Tibial nerve (tissue), 4 donors: ENCODE data around the gene PARP12. TPM values are rescaled to one million over a fixed set of nuclear protein-coding genes. Genes with fewer than 3 reads are reported as not detected.

Source experiments
- DNase-seq, 2 donors: peaks; one replicate each; pipeline ENCODE4 v3.0.0-alpha.2; 2019; ENCODE audit warnings: low spot score in 2 of 2
- H3K27ac ChIP-seq, 4 donors: fragments of 200-600 bp; sonication (generic) in 3 of 4; one replicate each; pipeline ENCODE4 v1.5.1; 2017 to 2019; ENCODE audit warnings: mild to moderate bottlenecking in 1 of 4
- H3K27me3 ChIP-seq, 2 donors: fragments of 200-600 bp; sonication (generic) in 1 of 2; one replicate each; pipeline versions ENCODE4 v1.5.1 to v1.6.0; 2017 to 2019
- H3K36me3 ChIP-seq, 3 donors: fragments of 200-600 bp; sonication (generic); one replicate each; pipeline ENCODE4 v1.5.1; 2018 to 2019
- H3K4me1 ChIP-seq, 4 donors: fragments of 200-600 bp; sonication (generic) in 3 of 4; one replicate each; pipeline ENCODE4 v1.5.1; 2017 to 2019
- H3K4me3 ChIP-seq, 4 donors: fragments of 200-600 bp; sonication (generic) in 3 of 4; one replicate each; pipeline ENCODE4 v1.5.1; 2017 to 2019; ENCODE audit warnings: mild to moderate bottlenecking in 1 of 4, moderate library complexity in 1 of 4
- H3K9me3 ChIP-seq, 4 donors: fragments of 200-600 bp; sonication (generic) in 3 of 4; one replicate each; pipeline ENCODE4 v1.5.1; 2017 to 2019
- CTCF ChIP-seq, 5 experiments: fragments of 200-600 bp in 3 of 5; fragments of 450-650 bp in 2 of 5; sonication (generic) in 3 of 5; IDR thresholded peaks; one replicate each; pipeline ENCODE4 v1.5.1; 2016 to 2019; ENCODE audit warnings: antibody characterized with exemption in 5 of 5, mild to moderate bottlenecking in 3 of 5, moderate library complexity in 2 of 5
- EP300 ChIP-seq, 2 donors: sonication (generic); formaldehyde crosslinking; IDR thresholded peaks; one replicate each; pipeline ENCODE4 v1.6.1; 2017; ENCODE audit warnings: antibody characterized with exemption in 2 of 2, mild to moderate bottlenecking in 1 of 2
- POLR2A ChIP-seq, 2 donors: fragments of 450-650 bp; IDR thresholded peaks; one replicate each; pipeline ENCODE4 v1.6.1; 2017; ENCODE audit warnings: antibody characterized with exemption in 2 of 2, mild to moderate bottlenecking in 2 of 2, moderate library complexity in 2 of 2
- WGBS, 2 donors: methylation state at CpG; one replicate each; pipeline ENCODE4 v1.1.5; 2018; 5-methylcytosine and 5-hydroxymethylcytosine counted together
- total RNA-seq, 4 donors: library from RNA; depleted of rRNA; stranded (reverse); fragments of >200 nt; gene quantifications; one replicate each; pipeline ENCODE4 v1.1.0, GENCODE V29; 2016

The PARP12 gene
- total RNA-seq, 4 donors from 2014 or later, result 40.0 to 54.2 (median 44.2) TPM

GRCh38 chr7:140033779-140034363, 28.9 kb downstream of the PARP12 start:
- Histone ChIP-seq H3K36me3 (peaks cover 0 to 79% (median 0%) of the 10 kb centered on the region in 3 donors), H3K27ac (no peak overlapping the region), H3K4me1 (peaks cover 0 to 8% (median 2%) of the 10 kb centered on the region in 4 donors), H3K27me3 (no peaks in the 10 kb centered on the region), H3K9me3 (no peaks in the 10 kb centered on the region), H3K4me3 (no peak overlapping the region)
- DNase-seq, result no peak
- 87 to 94% methylated on average over 14 of the region's 14 CpGs for WGBS, 2 donors
- TF ChIP-seq EP300 (IDR thresholded peaks at IDR 0.05), result no peak
- no peak for TF ChIP-seq CTCF (IDR thresholded peaks at IDR 0.05)
- no peak for TF ChIP-seq POLR2A (IDR thresholded peaks at IDR 0.05)

GRCh38 chr7:140033036-140033435, 29.7 kb downstream of the PARP12 start:
- TF ChIP-seq POLR2A (IDR thresholded peaks at IDR 0.05) (no peak), CTCF (IDR thresholded peaks at IDR 0.05) (no peak), EP300 (IDR thresholded peaks at IDR 0.05) (no peak)
- H3K9me3 ChIP-seq, result no peaks in the 10 kb centered on the region
- no peak for DNase-seq
- H3K27ac ChIP-seq, result no peak overlapping the region
- peaks cover 0 to 76% (median 0%) of the 10 kb centered on the region in 3 donors for H3K36me3 ChIP-seq
- peaks cover 0 to 8% (median 2%) of the 10 kb centered on the region in 4 donors for H3K4me1 ChIP-seq
- H3K4me3 ChIP-seq, result no peak overlapping the region
- no peaks in the 10 kb centered on the region for H3K27me3 ChIP-seq
- WGBS, 2 donors, result 90 to 92% methylated on average over 8 of the region's 8 CpGs

- peaks cover 0 to 8% (median 2%) of the 10 kb centered on the region in 4 donors for H3K4me1 ChIP-seq
- H3K9me3 ChIP-seq, result no peaks in the 10 kb centered on the region
- H3K27me3 ChIP-seq, result no peaks in the 10 kb centered on the region
- 76 to 77% methylated on average over 1 of the region's 1 CpG for WGBS, 2 donors
- TF ChIP-seq EP300 (IDR thresholded peaks at IDR 0.05), result no peak
- no peak overlapping the region for H3K4me3 ChIP-seq
- peaks cover 0 to 74% (median 3%) of the 10 kb centered on the region in 3 donors for H3K36me3 ChIP-seq
- H3K27ac ChIP-seq, result no peak overlapping the region
- peak in 1 of 2 donors; percentile 38 for DNase-seq
These were observed 31.4 kb downstream of the PARP12 start for GRCh38 chr7:140031364-140031763.

- Histone ChIP-seq H3K27me3 (no peaks in the 10 kb centered on the region), H3K4me3 (no peak overlapping the region), H3K36me3 (peaks cover 0 to 81% (median 4%) of the 10 kb centered on the region in 3 donors), H3K4me1 (peaks cover 0 to 5% (median 0%) of the 10 kb centered on the region in 4 donors), H3K9me3 (no peaks in the 10 kb centered on the region), H3K27ac (no peak overlapping the region)
- DNase-seq, result no peak
- WGBS, 2 donors, result 78 to 82% methylated on average over 1 of the region's 1 CpG
- no peak for TF ChIP-seq POLR2A (IDR thresholded peaks at IDR 0.05)
These were observed 33.7 kb downstream of the PARP12 start for GRCh38 chr7:140029072-140029471.

GRCh38 chr7:140028311-140028710, 34.4 kb downstream of the PARP12 start:
- TF ChIP-seq EP300 (IDR thresholded peaks at IDR 0.05) (no peak), CTCF (IDR thresholded peaks at IDR 0.05) (no peak), POLR2A (IDR thresholded peaks at IDR 0.05) (no peak)
- Histone ChIP-seq H3K27ac (no peak overlapping the region), H3K4me1 (peaks cover 0 to 5% (median 0%) of the 10 kb centered on the region in 4 donors), H3K27me3 (no peaks in the 10 kb centered on the region), H3K9me3 (no peaks in the 10 kb centered on the region), H3K36me3 (peaks cover 0 to 81% (median 4%) of the 10 kb centered on the region in 3 donors), H3K4me3 (no peak overlapping the region)
- WGBS, 2 donors, result 89% methylated on average over 4 of the region's 4 CpGs
- no peak for DNase-seq

- Histone ChIP-seq H3K27ac (no peak overlapping the region), H3K4me1 (peaks cover 0 to 5% (median 0%) of the 10 kb centered on the region in 4 donors), H3K9me3 (no peaks in the 10 kb centered on the region), H3K36me3 (peaks cover 0 to 81% (median 4%) of the 10 kb centered on the region in 3 donors), H3K27me3 (no peaks in the 10 kb centered on the region), H3K4me3 (no peak overlapping the region)
- WGBS, 2 donors, result 78 to 80% methylated on average over 9 of the region's 9 CpGs
- TF ChIP-seq CTCF (IDR thresholded peaks at IDR 0.05) (no peak), EP300 (IDR thresholded peaks at IDR 0.05) (no peak), POLR2A (IDR thresholded peaks at IDR 0.05) (no peak)
- DNase-seq, result no peak
These were observed 34.9 kb downstream of the PARP12 start for GRCh38 chr7:140027858-140028257.
